Neural crest cell (in vitro differentiated cells): ENCODE results near the gene FAM171A1. TPM values are rescaled to one million over a fixed set of nuclear protein-coding genes. Genes with fewer than 3 reads are reported as not detected.

Source experiments
- DNase-seq: peaks from one replicate; pipeline ENCODE4 v3.0.0; 2021; ENCODE audit warnings: low read depth, mixed read lengths, low spot score
- H3K27ac Mint-ChIP-seq: one replicate; pipeline ENCODE4 v1.8.0; 2021; ENCODE audit warnings: mild to moderate bottlenecking, mixed read lengths; ENCODE audit not compliant: unreplicated experiment
- H3K27me3 Mint-ChIP-seq: 2 replicates; pipeline ENCODE4 v1.8.0; 2021; ENCODE audit warnings: low read depth, mild to moderate bottlenecking, mixed read lengths
- H3K36me3 Mint-ChIP-seq: 2 replicates; pipeline ENCODE4 v1.8.0; 2021; ENCODE audit warnings: low read depth, mild to moderate bottlenecking, mixed read lengths
- H3K4me1 Mint-ChIP-seq: 2 replicates; pipeline ENCODE4 v1.8.0; 2021; ENCODE audit warnings: mixed read lengths
- H3K4me3 Mint-ChIP-seq: one replicate; pipeline ENCODE4 v1.8.0; 2021; ENCODE audit warnings: mild to moderate bottlenecking, mixed read lengths
- H3K9me3 Mint-ChIP-seq: 2 replicates; pipeline ENCODE4 v1.8.0; 2021; ENCODE audit warnings: mixed read lengths
- CTCF ChIP-seq: fragments of 200-600 bp; sonication (generic); conservative IDR thresholded peaks from 2 replicates; pipeline ENCODE4 v1.5.0; 2021; ENCODE audit warnings: antibody characterized with exemption, mild to moderate bottlenecking
- total RNA-seq: library from RNA; stranded (reverse); gene quantifications from 2 replicates; pipeline ENCODE4 v1.2.1, GENCODE V29; 2021

FAM171A1 gene
- total RNA-seq, 1 donor from 2014 or later = 64.2 TPM

GRCh38 chr10:15232279-15232678 is 138.8 kb downstream of the FAM171A1 start:
- Mint-ChIP-seq H3K27ac (no peak overlapping the region), H3K27me3 (no peaks in the 10 kb centered on the region), H3K4me1 (no peaks in the 10 kb centered on the region), H3K36me3 (no peaks in the 10 kb centered on the region), H3K9me3 (peaks cover 7% of the 10 kb centered on the region), H3K4me3 (no peak overlapping the region)
- no peak for TF ChIP-seq CTCF
- DNase-seq = no peak

GRCh38 chr10:15231426-15231825 is 139.7 kb downstream of the FAM171A1 start:
- H3K27ac Mint-ChIP-seq = no peak overlapping the region
- TF ChIP-seq CTCF = no peak

GRCh38 chr10:15230257-15230656 is 140.8 kb downstream of the FAM171A1 start:
- peaks cover 7% of the 10 kb centered on the region for H3K9me3 Mint-ChIP-seq
- no peaks in the 10 kb centered on the region for H3K27me3 Mint-ChIP-seq
- no peaks in the 10 kb centered on the region for H3K4me1 Mint-ChIP-seq
- DNase-seq = no peak
- H3K36me3 Mint-ChIP-seq = peaks cover 3% of the 10 kb centered on the region
- H3K4me3 Mint-ChIP-seq = no peak overlapping the region
- TF ChIP-seq CTCF = no peak
- H3K27ac Mint-ChIP-seq = no peak overlapping the region

More at GRCh38 chr10:15231426-15231825, 139.7 kb downstream of the FAM171A1 start:
- Mint-ChIP-seq H3K36me3 (no peaks in the 10 kb centered on the region), H3K4me1 (no peaks in the 10 kb centered on the region), H3K4me3 (no peak overlapping the region), H3K9me3 (peaks cover 7% of the 10 kb centered on the region), H3K27me3 (no peaks in the 10 kb centered on the region)
- DNase-seq = no peak

GRCh38 chr10:15229268-15229667 is 141.8 kb downstream of the FAM171A1 start:
- H3K4me1 Mint-ChIP-seq = no peaks in the 10 kb centered on the region
- H3K27me3 Mint-ChIP-seq = no peaks in the 10 kb centered on the region
- no peak for DNase-seq
- peaks cover 7% of the 10 kb centered on the region for H3K9me3 Mint-ChIP-seq
- H3K36me3 Mint-ChIP-seq = peaks cover 13% of the 10 kb centered on the region
- H3K4me3 Mint-ChIP-seq = no peak overlapping the region
- TF ChIP-seq CTCF = no peak
- H3K27ac Mint-ChIP-seq = no peak overlapping the region

GRCh38 chr10:15228426-15228825 is 142.7 kb downstream of the FAM171A1 start:
- H3K4me1 Mint-ChIP-seq = no peaks in the 10 kb centered on the region
- DNase-seq = no peak
- peaks cover 7% of the 10 kb centered on the region for H3K9me3 Mint-ChIP-seq
- H3K36me3 Mint-ChIP-seq = peaks cover 17% of the 10 kb centered on the region
- no peak overlapping the region for H3K4me3 Mint-ChIP-seq
- no peak overlapping the region for H3K27ac Mint-ChIP-seq
- H3K27me3 Mint-ChIP-seq = no peaks in the 10 kb centered on the region
- no peak for TF ChIP-seq CTCF
